ENCODE data around the gene MGAT4B.

MGAT4B gene

DNA sequence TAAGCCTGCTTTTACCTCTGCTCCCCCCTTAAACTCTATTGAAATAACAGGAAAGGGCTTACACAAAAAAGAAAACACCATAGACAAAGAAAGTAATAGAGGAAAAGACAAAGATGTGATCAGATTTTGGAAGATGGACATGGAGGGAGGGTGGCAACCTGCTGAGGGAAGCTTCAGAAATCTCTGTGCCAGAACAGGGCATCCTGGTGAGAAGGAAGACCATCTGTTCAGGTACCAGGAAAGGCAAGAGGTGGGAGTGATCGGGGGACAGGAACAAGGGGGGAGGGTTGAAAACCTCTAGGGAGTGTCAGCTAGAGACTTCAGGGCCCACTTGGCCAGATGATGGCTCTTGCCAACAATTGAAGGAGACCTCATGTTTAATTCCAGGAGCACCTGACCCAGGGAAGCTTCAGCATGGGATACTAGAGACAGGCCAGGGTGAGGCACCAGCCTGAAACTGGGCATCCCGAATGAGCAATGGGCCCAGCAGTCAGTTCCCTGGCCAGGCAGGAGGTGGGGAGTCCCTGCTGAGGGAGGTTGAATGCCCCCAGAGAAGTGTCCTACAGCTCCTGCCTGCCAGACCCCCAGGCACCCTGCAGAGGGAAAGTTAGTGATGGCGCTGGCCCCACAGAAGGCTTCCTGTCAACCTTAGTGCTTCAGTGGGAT is 22.2 kb upstream of the MGAT4B start:
- no peak overlapping the region for H3K4me3 ChIP-seq (ENCODE audit: low read length)

GRCh38 chr5:179827680-179828079 is 21.0 kb upstream of the MGAT4B start:
- peak overlapping the region; percentile 16; the same call in 1 of the 2 replicates for H3K4me3 ChIP-seq (ENCODE audit: low read length)
- peak; percentile 87 for DNase-seq (ENCODE audit: low read depth, low spot score)

More for the DNA sequence above, 22.2 kb upstream of the MGAT4B start:
- DNase-seq (ENCODE audit: low read depth, low spot score): no peak

- H3K4me3 ChIP-seq (ENCODE audit: low read length): no peak overlapping the region
Measured at GRCh38 chr5:179825655-179826182, 19.1 kb upstream of the MGAT4B start.

GRCh38 chr5:179824745-179825112 is 18.1 kb upstream of the MGAT4B start:
- H3K4me3 ChIP-seq (ENCODE audit: low read length): no peak overlapping the region
- no peak for DNase-seq (ENCODE audit: low read depth, low spot score)

More at GRCh38 chr5:179825655-179826182, 19.1 kb upstream of the MGAT4B start:
- DNase-seq (ENCODE audit: low read depth, low spot score): no peak

- no peak for DNase-seq (ENCODE audit: low read depth, low spot score)
- H3K4me3 ChIP-seq (ENCODE audit: low read length): no peak overlapping the region
Measured at GRCh38 chr5:179823937-179824744, 17.5 kb upstream of the MGAT4B start.

DNA sequence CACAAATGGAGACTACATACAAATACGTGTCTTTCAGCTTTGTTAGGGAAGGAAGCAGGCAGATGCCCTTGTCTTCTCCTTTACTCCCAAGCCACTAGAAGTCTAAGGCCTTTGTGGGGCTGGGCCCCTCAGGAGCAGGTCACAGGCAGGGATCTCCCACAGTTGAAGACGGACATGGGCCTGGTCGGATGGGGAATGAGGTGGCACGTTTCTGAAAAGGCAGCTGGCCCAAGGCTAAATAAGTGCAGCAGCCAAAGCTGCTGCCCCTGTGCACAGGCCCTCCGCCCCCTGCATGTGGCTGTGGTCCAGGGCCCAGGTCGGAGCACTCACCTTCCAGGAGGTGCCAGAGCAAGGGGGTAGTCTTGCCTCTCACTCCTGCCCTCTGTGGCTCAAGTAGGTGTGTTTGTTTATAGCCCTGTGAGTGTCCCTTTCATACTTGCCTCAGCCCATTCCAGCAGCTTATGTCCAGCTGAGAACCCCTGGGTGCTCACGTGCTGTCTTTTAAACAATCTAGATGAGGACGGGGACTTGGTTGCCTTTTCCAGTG is 15.9 kb upstream of the MGAT4B start:
- no peak for DNase-seq (ENCODE audit: low read depth, low spot score)
- no peak overlapping the region for H3K4me3 ChIP-seq (ENCODE audit: low read length)

- peak overlapping the region; percentile 70; the same call in 1 of the 2 replicates for H3K4me3 ChIP-seq (ENCODE audit: low read length)
- DNase-seq (ENCODE audit: low read depth, low spot score): no peak
Measured at GRCh38 chr5:179822059-179822432, 15.4 kb upstream of the MGAT4B start.

DNA sequence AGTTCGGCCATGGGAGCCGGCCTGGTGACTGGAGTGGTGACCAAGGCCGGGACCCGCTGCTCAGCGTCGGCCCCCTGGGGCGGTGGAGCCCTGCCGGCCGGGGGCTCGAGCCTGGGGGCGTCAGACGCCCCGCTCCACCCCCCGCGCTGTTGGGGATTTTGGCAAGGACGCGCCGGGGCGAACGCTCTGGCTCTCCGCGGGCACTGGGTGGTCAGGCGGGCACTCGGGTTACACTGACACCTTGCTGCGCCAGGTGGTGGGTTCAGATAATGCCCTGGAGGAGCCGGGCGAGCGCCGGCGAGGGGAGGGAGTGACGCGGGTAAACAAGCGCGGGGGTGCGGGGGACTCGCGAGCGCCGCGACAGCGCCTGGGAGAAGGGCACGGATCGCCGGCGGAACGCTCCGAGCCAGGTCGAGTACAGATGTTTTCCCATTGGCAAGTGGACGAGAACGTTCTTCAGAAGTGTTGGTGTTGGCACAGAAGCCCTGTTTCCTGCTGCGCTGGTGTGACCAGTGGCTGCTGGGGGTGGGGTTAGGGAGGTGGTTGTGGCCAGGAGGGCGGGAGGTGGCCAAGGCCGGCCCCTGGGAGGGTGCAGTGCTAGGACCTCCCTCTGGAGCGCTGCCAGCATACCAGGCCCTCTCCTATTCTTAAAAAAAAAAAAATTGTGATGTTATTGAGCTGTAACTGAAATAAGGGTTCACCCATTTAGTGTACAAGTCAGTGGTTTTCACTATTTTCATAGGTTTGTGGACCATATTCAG is 14.8 kb upstream of the MGAT4B start:
- peak; percentile 77 for DNase-seq (ENCODE audit: low read depth, low spot score)
- peak overlapping the region; percentile 70 for H3K4me3 ChIP-seq (ENCODE audit: low read length)

- H3K4me3 ChIP-seq (ENCODE audit: low read length): peak within 1 kb of the TSS; percentile 70
- peak; percentile 55 for DNase-seq (ENCODE audit: low read depth, low spot score)
Measured at GRCh38 chr5:179820483-179821297, 14.0 kb upstream of the MGAT4B start, which contains the start of gene SQSTM1. Gene SQSTM1, plus strand, starts transcription at chr5:179820905. Its CDS starts 32 bp downstream, at chr5:179820937.

GRCh38 chr5:179820127-179820482 is 13.4 kb upstream of the MGAT4B start:
- H3K4me3 ChIP-seq (ENCODE audit: low read length): peak overlapping the region; percentile 70

GRCh38 chr5:179819296-179820126 is 12.8 kb upstream of the MGAT4B start:
- DNase-seq (ENCODE audit: low read depth, low spot score): no peak
- no peak overlapping the region for H3K4me3 ChIP-seq (ENCODE audit: low read length)

More at GRCh38 chr5:179820127-179820482, 13.4 kb upstream of the MGAT4B start:
- no peak for DNase-seq (ENCODE audit: low read depth, low spot score)

DNA sequence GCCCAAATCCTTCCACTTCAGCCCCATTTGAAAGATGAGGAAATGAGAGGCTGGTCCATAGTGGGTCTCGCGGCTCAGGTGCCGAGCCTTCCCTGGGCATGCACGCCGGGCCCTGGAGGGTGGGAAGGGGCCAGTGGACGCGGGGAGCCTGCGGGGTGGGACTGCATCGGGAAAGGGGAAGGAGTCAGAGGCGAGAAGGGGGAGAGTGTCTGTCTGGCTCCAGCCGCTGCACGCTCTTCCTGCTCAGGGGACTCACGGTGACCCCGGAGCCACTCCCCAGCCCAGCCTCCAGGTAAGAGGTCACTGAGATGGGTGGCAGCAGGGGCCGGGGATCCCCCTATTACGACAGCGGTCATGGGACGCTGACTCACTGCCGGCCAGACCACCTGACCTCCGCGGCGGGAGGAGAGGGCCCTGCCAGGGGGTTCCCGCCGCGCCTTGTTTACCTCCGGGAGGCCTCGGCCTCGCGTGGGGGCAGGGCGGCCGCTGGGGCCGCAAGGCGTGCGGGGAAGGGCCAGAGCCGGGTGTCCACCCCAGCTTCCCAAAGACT is 12.2 kb upstream of the MGAT4B start:
- no peak overlapping the region for H3K4me3 ChIP-seq (ENCODE audit: low read length)
- no peak for DNase-seq (ENCODE audit: low read depth, low spot score)

GRCh38 chr5:179817890-179818745 is 11.5 kb upstream of the MGAT4B start:
- no peak for DNase-seq (ENCODE audit: low read depth, low spot score)
- H3K4me3 ChIP-seq (ENCODE audit: low read length): no peak overlapping the region

DNA sequence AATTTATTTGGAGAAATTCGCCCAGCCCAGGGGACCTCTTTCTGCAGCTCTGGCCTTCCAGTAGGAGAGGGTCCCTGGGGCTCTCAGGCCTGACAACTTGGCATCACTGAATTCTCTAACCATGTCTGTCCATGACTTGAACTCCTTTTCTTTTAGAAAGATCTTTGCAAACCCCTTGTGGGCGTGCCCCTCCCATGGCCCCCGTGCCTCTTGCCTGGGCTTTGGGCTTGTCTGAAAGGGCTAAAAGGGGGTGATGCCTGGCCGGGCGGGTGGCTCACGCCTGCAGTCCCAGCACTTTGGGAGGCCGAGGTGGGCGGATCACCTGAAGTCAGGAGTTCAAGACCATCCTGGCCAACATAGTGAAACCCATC is 10.8 kb upstream of the MGAT4B start:
- H3K4me3 ChIP-seq (ENCODE audit: low read length): no peak overlapping the region
- DNase-seq (ENCODE audit: low read depth, low spot score): no peak

- no peak overlapping the region for H3K4me3 ChIP-seq (ENCODE audit: low read length)
- DNase-seq (ENCODE audit: low read depth, low spot score): no peak
Measured at GRCh38 chr5:179816796-179817469, 10.3 kb upstream of the MGAT4B start.

GRCh38 chr5:179816401-179816795 is 9.7 kb upstream of the MGAT4B start:
- H3K4me3 ChIP-seq (ENCODE audit: low read length): no peak overlapping the region
- DNase-seq (ENCODE audit: low read depth, low spot score): no peak
